GM10248 (cell line): ENCODE results near the gene ZYX.

Experiments
- CTCF ChIA-PET: fragments of 300-600 bp; sonication (Branson Sonifier 250); formaldehyde crosslinking; extraction: SDS; loops from one replicate; lab custom pipeline; 2021; ENCODE audit warnings: antibody characterized with exemption; lab: Yijun Ruan, JAX
- POLR2A ChIA-PET: fragments of 350-650 bp; sonication (Branson Sonifier 250); formaldehyde crosslinking; extraction: SDS; loops from one replicate; lab custom pipeline; 2020; ENCODE audit warnings: antibody characterized with exemption; lab: Yijun Ruan, JAX
- DNase-seq: peaks from one replicate; pipeline ENCODE4 v3.0.0; 2012; ENCODE audit errors: extremely low spot score
- TF ChIP-seq, protein P1 (sequence below): IDR thresholded peaks from 2 replicates; pipeline ENCODE4 v1.5.1; 2012; ENCODE audit warnings: mild to moderate bottlenecking, low read depth; ENCODE audit errors: extremely low read depth, missing control alignments, control extremely low read depth

ZYX gene

DNA sequence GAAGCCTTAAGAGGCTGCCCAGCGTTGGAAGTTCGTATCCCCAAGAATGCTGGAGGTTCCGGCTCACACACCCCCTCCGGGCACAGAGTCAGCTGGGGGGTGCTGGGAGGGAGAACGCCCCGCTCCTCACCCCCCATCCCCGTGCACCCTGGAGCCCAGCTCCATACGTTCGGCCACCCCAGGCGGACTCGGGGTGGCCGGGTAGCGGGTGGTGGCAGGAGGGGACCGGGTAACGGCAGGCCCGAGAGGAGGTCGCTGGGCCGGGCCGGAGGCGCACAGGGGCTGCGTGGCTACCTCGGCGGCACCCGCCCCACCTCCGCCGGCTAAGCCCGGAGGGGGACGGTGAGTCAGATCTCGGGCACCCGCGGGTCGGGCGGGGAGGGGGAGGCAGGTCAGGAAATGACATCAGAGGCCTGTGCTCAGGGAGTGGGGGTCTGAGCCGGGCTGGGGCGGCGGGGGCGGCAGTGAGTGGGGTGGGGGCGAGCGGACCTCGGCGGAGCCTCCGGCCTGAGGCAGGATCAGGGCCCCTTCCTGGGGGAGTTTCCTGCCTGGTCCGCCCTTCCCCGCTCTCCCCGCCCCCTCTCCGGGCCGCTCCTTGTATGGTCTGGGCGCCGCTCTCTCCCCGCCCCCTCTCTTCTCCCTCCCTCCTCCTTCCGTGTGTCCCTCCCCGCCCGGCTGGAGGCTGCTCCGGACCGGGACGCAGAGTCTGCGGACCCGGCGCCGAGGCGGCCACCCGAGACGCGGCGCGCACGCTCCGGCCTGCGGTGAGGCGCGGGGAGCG, at the start of gene ZYX:
Gene ZYX (plus strand): TSS at position 700 of the 781 bp plus-strand sequence. CDS start 227 bp downstream, outside the sequence.
- peak; percentile 95 for DNase-seq
- TF ChIP-seq, protein P1, sequence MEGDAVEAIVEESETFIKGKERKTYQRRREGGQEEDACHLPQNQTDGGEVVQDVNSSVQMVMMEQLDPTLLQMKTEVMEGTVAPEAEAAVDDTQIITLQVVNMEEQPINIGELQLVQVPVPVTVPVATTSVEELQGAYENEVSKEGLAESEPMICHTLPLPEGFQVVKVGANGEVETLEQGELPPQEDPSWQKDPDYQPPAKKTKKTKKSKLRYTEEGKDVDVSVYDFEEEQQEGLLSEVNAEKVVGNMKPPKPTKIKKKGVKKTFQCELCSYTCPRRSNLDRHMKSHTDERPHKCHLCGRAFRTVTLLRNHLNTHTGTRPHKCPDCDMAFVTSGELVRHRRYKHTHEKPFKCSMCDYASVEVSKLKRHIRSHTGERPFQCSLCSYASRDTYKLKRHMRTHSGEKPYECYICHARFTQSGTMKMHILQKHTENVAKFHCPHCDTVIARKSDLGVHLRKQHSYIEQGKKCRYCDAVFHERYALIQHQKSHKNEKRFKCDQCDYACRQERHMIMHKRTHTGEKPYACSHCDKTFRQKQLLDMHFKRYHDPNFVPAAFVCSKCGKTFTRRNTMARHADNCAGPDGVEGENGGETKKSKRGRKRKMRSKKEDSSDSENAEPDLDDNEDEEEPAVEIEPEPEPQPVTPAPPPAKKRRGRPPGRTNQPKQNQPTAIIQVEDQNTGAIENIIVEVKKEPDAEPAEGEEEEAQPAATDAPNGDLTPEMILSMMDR, result no peak
- ChIA-PET CTCF (interaction anchor here (0.6 to 2.6 kb wide), 22 partner anchors 8 to 165 kb away, joined by 3 to 26 read pairs (median 4); no protein-coding TSS in a partner anchor), POLR2A (no interaction called here)

DNA sequence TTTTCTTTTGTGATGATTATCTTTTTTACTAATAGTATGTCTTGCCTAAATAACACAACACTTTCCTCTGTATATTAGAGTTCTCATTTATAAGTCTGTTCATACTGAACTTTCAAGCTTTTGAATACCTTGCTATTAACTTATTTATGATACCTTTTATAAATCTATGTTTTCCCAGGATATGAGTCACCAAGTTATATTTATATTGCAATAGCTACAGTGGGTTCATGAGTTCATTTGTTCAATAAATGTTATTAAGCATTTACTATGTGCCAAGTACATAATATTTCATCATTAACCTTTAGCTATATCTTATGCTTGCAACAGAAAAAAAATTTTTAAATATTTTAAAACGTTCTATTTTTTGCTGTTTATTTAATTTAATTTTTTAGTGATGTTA, 46.9 kb upstream of the ZYX start:
- ChIA-PET POLR2A (no interaction called here), CTCF (interaction anchor here (0.7 to 3.5 kb wide), 4 partner anchors 7 to 46 kb away, joined by 3 to 17 read pairs (median 4); no protein-coding TSS in a partner anchor)
- TF ChIP-seq, protein P1, result no peak
- no peak for DNase-seq

- POLR2A ChIA-PET, result no interaction called here
- CTCF ChIA-PET, result interaction anchor here (0.9 to 3.8 kb wide), 6 partner anchors 10 to 97 kb away, joined by 3 to 17 read pairs (median 4); partner anchors contain the start of genes CASP2, CLCN1 and GSTK1
- TF ChIP-seq, protein P1, result no peak
- DNase-seq, result no peak
Observed at GRCh38 chr7:143337216-143337615, 43.9 kb upstream of the ZYX start.

DNA sequence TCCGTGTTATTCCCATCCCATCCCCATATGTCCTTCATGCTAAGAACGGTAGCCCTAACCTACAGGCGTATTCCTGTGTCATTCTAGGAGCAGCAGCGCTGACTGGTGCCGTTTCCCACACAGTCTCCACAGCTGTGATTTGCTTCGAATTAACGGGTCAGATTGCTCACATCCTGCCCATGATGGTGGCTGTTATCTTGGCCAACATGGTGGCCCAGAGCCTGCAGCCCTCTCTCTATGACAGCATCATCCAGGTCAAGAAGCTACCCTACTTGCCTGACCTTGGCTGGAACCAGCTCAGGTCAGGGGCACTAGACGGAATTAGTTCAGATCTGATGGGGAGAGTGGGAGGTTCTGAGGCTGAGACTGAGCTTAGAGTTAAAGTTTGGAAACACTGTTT, 39.3 kb upstream of the ZYX start:
- DNase-seq, result no peak
- ChIA-PET POLR2A (no interaction called here), CTCF (no interaction called here)
- TF ChIP-seq, protein P1, result no peak

DNA sequence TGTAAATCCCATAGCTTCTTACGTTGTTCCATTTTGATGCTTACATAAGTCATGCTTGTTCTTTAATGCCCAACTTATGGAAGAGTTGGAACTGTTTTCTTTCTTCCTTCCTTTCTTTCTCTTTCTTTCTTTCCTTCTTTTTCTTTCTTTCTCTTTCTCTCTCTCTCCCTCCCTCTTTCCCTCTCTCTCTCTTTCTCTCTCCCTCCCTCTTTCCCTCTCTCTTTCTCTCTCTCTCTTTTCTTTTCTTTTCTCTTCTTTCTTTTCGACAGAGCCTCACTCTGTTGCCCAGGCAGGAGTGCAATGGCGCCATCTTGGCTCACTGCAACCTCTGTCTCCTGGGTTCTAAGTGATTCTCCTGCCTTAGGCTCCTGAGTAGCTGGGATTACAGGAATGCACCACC, 37.5 kb upstream of the ZYX start:
- ChIA-PET CTCF (interaction anchor here (0.9 kb wide), 1 partner anchor 9 kb away, joined by 4 read pairs; no protein-coding TSS in a partner anchor), POLR2A (no interaction called here)
- DNase-seq, result no peak
- TF ChIP-seq, protein P1, result no peak

DNA sequence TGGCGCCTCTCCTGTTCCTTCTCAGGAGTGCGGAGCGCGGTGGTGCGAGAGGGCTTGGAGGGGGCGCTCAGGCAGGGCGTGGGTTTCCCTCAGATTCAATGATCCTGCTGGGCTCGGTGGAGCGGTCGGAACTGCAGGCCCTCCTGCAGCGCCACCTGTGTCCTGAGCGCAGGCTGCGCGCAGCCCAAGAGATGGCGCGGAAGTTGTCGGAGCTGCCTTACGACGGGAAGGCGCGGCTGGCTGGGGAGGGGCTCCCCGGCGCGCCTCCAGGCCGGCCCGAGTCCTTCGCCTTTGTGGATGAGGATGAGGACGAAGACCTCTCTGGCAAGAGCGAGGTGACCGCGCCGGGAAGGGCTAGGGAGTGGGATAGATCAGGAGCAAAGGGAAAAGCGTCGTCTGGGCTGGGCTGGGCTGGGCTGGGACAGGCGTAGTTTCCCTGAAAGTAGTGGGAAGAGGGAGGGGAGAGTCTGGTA, 35.7 kb upstream of the ZYX start:
- ChIA-PET CTCF (interaction anchor here (0.8 to 1.1 kb wide), 4 partner anchors 23 to 131 kb away, joined by 3 to 4 read pairs (median 3); no protein-coding TSS in a partner anchor), POLR2A (no interaction called here)
- peak; percentile 47 for DNase-seq
- TF ChIP-seq, protein P1, result peak; percentile 64
